Gastrocnemius medialis (tissue), 4 donors: ENCODE results near the gene YLPM1. TPM values are rescaled to one million over a fixed set of nuclear protein-coding genes. Genes with fewer than 3 reads are reported as not detected.
A peak's percentile ranks its signal among the peaks of the same experiment; 100 is the strongest.

ENCODE experiments used
- ATAC-seq, 2 donors: fragments of 150-250 bp; one replicate each; pipeline ENCODE4 v1.9.1; 2016
- DNase-seq, 2 donors: peaks; one replicate each; pipeline ENCODE4 v3.0.0-alpha.2; 2019
- H3K27ac ChIP-seq, 4 donors: fragments of 200-600 bp; sonication (generic); 1 replicate in 1 of 4; 2 replicates in 3 of 4; pipeline ENCODE4 v1.5.1; 2016 to 2018; ENCODE audit warnings: mild to moderate bottlenecking in 2 of 4, moderate library complexity in 1 of 4
- H3K27me3 ChIP-seq, 3 donors: fragments of 200-600 bp; sonication (generic) in 2 of 3; 1 replicate in 1 of 3; 2 replicates in 2 of 3; pipeline versions ENCODE4 v1.5.1 to v1.6.0; 2016 to 2019; ENCODE audit warnings: mild to moderate bottlenecking in 1 of 3, moderate library complexity in 1 of 3
- H3K36me3 ChIP-seq, 2 donors: fragments of 200-600 bp; sonication (generic) in 1 of 2; one replicate each; pipeline ENCODE4 v1.5.1; 2017 to 2018
- H3K4me1 ChIP-seq, 2 donors: fragments of 200-600 bp; sonication (generic) in 1 of 2; one replicate each; pipeline ENCODE4 v1.5.1; 2016 to 2017; ENCODE audit warnings: mild to moderate bottlenecking in 2 of 2
- H3K4me3 ChIP-seq, 4 donors: fragments of 200-600 bp; sonication (generic) in 3 of 4; 1 replicate in 1 of 4; 2 replicates in 3 of 4; pipeline ENCODE4 v1.5.1; 2016 to 2019; ENCODE audit warnings: mild to moderate bottlenecking in 2 of 4
- H3K9me3 ChIP-seq, 3 donors: fragments of 200-600 bp; sonication (generic) in 2 of 3; 1 replicate in 1 of 3; 2 replicates in 2 of 3; pipeline ENCODE4 v1.5.1; 2016 to 2019
- POLR2A ChIP-seq, 2 donors: fragments of 450-650 bp; IDR thresholded peaks; one replicate each; pipeline ENCODE4 v1.6.1; 2017; ENCODE audit warnings: antibody characterized with exemption in 2 of 2, mild to moderate bottlenecking in 2 of 2, moderate library complexity in 2 of 2
- in situ Hi-C, 4 donors: fragments of 200-750 bp; cut with MboI; loops; one replicate each; pipeline versions ENCODE4 v1.15.0 to v1.8.0; 2017; ENCODE audit warnings: low sequenced_read_pairs in 4 of 4
- intact Hi-C: fragments of 100-400 bp; cut with DNase I; formaldehyde crosslinking; loops from one replicate; pipeline ENCODE4 v1.15.1; 2023; ENCODE audit warnings: low total_unique reads
- total RNA-seq, 4 donors: library from RNA; depleted of rRNA; stranded (reverse); fragments of >200 nt; gene quantifications; one replicate each; pipeline versions ENCODE4 v1.1.0 to v1.2.3, GENCODE V29; 2016
- TF ChIP-seq, protein P1 (sequence below), 5 experiments: fragments of 450-650 bp in 3 of 5; fragments of 200-600 bp in 2 of 5; sonication (generic) in 2 of 5; IDR thresholded peaks in 4 of 5; conservative IDR thresholded peaks in 1 of 5; 1 replicate in 4 of 5; 2 replicates in 1 of 5; pipeline ENCODE4 v1.5.1; 2016 to 2019; ENCODE audit warnings: antibody characterized with exemption in 5 of 5, mild to moderate bottlenecking in 3 of 5, moderate library complexity in 3 of 5

Gene YLPM1
- total RNA-seq, 4 donors from 2014 or later: 22.2 to 29.2 (median 25.8) TPM

DNA sequence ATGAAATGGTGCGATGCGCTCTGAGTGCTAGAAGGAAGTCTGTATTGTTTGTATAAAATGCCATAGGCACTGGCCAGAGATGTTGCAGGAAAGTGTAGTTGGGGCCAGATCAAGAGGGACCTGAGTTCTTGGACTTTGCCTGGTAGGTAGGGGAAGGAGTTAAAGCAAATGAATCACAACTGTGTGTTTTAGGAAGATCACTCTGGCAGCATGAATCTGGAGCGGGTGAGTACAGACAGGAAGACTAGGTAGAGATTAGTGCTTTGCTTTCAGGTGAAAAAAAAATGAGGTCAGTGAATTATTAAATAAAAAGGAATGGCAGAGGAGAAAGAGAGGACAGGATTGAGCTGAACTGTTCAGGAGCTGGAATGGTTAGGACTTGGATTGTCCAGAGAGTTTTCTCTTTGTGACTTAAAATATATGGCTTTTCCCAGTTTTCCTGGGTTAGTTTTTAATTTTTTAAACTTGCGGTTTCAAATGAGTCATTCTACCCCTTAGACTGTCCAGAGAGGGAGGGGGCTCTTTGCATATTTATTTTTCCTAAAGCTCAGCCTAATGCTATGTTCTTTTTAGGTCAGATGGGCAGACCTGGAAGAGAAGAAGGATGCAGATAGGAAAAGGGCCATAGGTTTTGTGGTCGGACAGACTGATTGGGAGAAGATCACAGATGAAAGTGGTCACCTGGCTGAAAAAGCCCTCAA, 71.7 kb downstream of the YLPM1 start:
- Histone ChIP-seq H3K27me3 (no peaks in the 10 kb centered on the region), H3K27ac (no peak overlapping the region), H3K4me1 (no peaks in the 10 kb centered on the region), H3K36me3 (peaks cover 0 to 29% of the 10 kb centered on the region in 2 donors), H3K4me3 (no peak overlapping the region), H3K9me3 (no peaks in the 10 kb centered on the region)
- ATAC-seq: no peak
- TF ChIP-seq, protein P1, sequence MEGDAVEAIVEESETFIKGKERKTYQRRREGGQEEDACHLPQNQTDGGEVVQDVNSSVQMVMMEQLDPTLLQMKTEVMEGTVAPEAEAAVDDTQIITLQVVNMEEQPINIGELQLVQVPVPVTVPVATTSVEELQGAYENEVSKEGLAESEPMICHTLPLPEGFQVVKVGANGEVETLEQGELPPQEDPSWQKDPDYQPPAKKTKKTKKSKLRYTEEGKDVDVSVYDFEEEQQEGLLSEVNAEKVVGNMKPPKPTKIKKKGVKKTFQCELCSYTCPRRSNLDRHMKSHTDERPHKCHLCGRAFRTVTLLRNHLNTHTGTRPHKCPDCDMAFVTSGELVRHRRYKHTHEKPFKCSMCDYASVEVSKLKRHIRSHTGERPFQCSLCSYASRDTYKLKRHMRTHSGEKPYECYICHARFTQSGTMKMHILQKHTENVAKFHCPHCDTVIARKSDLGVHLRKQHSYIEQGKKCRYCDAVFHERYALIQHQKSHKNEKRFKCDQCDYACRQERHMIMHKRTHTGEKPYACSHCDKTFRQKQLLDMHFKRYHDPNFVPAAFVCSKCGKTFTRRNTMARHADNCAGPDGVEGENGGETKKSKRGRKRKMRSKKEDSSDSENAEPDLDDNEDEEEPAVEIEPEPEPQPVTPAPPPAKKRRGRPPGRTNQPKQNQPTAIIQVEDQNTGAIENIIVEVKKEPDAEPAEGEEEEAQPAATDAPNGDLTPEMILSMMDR (IDR thresholded peaks at IDR 0.05 in 4 of 5, conservative IDR thresholded peaks at IDR 0.05 in 1 of 5): no peak
- TF ChIP-seq POLR2A (IDR thresholded peaks at IDR 0.05): no peak
- intact Hi-C loops: no loop called here
- in situ Hi-C loops: no loop called here
- DNase-seq: no peak

DNA sequence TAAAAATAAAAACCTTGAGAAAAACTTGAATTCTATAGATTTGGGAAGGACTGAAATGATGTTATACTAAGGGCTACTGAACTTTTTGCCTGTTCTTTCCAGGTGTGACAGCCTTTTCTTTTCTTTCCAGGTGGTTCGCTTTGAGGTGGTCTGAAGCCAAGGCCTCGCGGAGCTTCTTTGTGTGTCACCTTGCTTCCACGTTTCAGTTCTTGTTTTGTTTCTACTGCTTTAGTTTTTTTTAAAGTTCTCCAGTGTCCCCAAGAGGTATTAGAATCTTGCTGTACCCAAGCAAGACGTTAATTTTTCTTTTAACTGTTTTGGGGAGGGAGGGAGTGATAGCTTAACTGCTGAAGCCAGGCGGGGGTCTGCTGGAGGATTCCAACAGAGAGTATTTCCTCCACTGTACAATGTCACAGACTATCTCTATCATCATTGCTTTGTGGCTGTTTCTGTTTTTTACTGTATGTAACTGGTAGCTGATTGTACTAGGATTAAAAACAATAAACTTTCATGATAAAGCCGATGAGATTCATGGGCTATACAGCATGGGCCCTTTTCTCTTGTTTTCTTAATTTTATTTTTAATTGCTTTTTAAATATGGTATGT, 72.6 kb downstream of the YLPM1 start:
- Histone ChIP-seq H3K4me1 (no peaks in the 10 kb centered on the region), H3K36me3 (peaks cover 0 to 20% of the 10 kb centered on the region in 2 donors), H3K27ac (no peak overlapping the region), H3K27me3 (no peaks in the 10 kb centered on the region), H3K9me3 (no peaks in the 10 kb centered on the region), H3K4me3 (no peak overlapping the region)
- TF ChIP-seq POLR2A (IDR thresholded peaks at IDR 0.05): no peak
- TF ChIP-seq, protein P1 (IDR thresholded peaks at IDR 0.05 in 4 of 5, conservative IDR thresholded peaks at IDR 0.05 in 1 of 5): no peak
- in situ Hi-C loops: no loop called here
- no peak for DNase-seq
- intact Hi-C loops: no loop called here
- ATAC-seq: no peak

DNA sequence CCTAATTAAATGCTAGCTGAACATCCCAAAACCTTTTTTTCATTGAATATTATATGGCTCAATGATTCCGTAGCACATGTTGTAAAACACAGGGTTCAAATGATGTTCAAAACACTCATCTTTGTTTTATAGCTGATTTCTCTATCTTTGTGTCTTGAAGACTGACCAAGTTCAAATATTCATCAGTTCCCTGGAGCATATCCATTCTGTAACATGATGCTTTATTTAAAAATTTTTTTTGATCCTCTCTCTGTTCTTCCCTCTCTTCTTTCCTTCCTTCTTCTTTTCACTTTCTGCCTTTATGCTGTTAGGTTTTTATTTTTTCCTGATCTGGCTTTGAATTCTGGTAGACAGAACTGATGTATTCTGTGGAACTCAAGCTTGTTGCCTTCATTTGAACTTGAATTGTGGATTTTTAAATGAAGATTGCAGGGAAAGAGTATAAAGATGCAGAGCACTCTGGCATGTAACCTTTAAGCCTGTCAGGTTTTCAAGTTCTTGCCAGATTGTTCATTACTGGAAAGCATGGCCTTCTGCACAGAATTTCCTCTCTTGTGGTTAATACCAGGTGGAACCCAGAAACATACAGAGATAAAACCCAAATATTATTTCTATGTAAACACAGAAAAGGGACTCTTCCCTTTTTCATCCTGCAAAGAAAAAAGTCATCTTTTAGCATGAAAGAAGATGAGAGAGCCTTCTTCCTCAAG, 73.3 kb downstream of the YLPM1 start:
- Histone ChIP-seq H3K27me3 (no peaks in the 10 kb centered on the region), H3K4me1 (no peaks in the 10 kb centered on the region), H3K9me3 (no peaks in the 10 kb centered on the region), H3K27ac (no peak overlapping the region), H3K4me3 (no peak overlapping the region), H3K36me3 (peaks cover 0 to 14% of the 10 kb centered on the region in 2 donors)
- no peak for TF ChIP-seq POLR2A (IDR thresholded peaks at IDR 0.05)
- TF ChIP-seq, protein P1 (IDR thresholded peaks at IDR 0.05 in 4 of 5, conservative IDR thresholded peaks at IDR 0.05 in 1 of 5): no peak
- in situ Hi-C loops: no loop called here
- no peak for ATAC-seq
- intact Hi-C loops: no loop called here
- DNase-seq: no peak

DNA sequence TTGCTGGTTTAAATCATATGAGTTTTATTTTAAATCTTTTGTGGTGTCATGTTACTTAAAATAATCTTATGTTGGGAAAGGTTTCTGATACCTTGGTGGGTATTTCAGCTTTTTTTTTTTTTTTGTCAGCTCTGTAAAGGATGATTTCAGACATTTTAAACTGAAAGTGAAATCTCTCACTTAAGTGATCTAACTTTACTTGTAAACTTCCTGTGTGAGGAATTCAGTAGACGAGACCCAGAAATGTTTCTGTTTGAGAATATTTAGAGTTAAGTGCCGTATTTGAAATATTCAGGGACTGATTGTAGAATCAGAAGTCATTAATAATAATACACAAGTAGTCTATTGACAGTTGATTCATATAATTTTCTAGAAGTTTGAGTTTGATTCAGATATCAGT, 75.0 kb downstream of the YLPM1 start:
- no peak for TF ChIP-seq POLR2A (IDR thresholded peaks at IDR 0.05)
- TF ChIP-seq, protein P1 (IDR thresholded peaks at IDR 0.05 in 4 of 5, conservative IDR thresholded peaks at IDR 0.05 in 1 of 5): no peak
- Histone ChIP-seq H3K27ac (peak overlapping the region; percentile 3 to 55 (median 40)), H3K4me3 (peak overlapping the region in 1 of 4 donors; percentile 11), H3K36me3 (peaks cover 0 to 12% of the 10 kb centered on the region in 2 donors), H3K27me3 (no peaks in the 10 kb centered on the region), H3K4me1 (no peaks in the 10 kb centered on the region), H3K9me3 (no peaks in the 10 kb centered on the region)
- DNase-seq: no peak
- in situ Hi-C loops (no loop called here), intact Hi-C loops (no loop called here)
- ATAC-seq: no peak
